ENCODE data around the gene RC3H1. TPM values are rescaled to one million over a fixed set of nuclear protein-coding genes. Genes with fewer than 3 reads are reported as not detected.
"Not testable (repeated sequence)": the region's sequence is repeated elsewhere in the genome, so short reads cannot be mapped to it uniquely, and the experiment has no call there.

Gene RC3H1
- total RNA-seq, 2 donors from 2014 or later = 25.3 to 41.5 TPM

DNA sequence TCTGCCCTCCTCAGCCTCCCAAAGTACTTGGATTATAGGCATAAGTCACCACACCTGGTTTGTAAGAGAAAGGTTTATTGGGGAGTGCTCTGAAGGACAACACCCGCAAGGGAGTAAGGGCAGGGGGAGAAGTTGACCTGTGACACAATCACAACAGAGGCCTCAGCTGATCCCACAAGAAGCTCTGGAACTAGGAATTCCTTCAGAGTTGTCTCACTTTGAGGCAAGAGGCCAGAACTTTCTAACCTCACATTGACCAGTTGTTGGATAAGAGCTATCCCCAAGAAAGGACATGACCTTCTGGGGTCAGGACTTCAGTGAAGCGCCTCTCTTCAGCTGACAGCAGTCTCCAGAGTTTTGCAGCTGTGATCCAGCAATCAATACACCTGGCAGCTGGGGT lies 27.4 kb upstream of the RC3H1 start:
- H3K36me3 ChIP-seq = no peaks in the 10 kb centered on the region
- no peak overlapping the region for H3K4me3 ChIP-seq
- no peaks in the 10 kb centered on the region for H3K4me1 ChIP-seq (ENCODE audit: control insufficient read depth in 1 of 2, low read depth in 2 of 2)
- no peak overlapping the region for H3K27ac ChIP-seq
- no peak for TF ChIP-seq CTCF (IDR thresholded peaks at IDR 0.05)
- no peaks in the 10 kb centered on the region for H3K27me3 ChIP-seq (replicated peaks; ENCODE audit: insufficient read depth)
- no peak for DNase-seq (ENCODE audit: low spot score)
- ATAC-seq (ENCODE audit: insufficient number of reproducible peaks, low FRiP score, low read depth) = no peak
- no peaks in the 10 kb centered on the region for H3K9me3 ChIP-seq

- Histone ChIP-seq H3K9me3 (no peaks in the 10 kb centered on the region), H3K4me1 (ENCODE audit: control insufficient read depth in 1 of 2, low read depth in 2 of 2) (no peaks in the 10 kb centered on the region), H3K36me3 (no peaks in the 10 kb centered on the region), H3K4me3 (no peak overlapping the region), H3K27me3 (replicated peaks; ENCODE audit: insufficient read depth) (no peaks in the 10 kb centered on the region), H3K27ac (no peak overlapping the region)
- ATAC-seq (ENCODE audit: insufficient number of reproducible peaks, low FRiP score, low read depth) (no peak), DNase-seq (ENCODE audit: low spot score) (no peak)
- no peak for TF ChIP-seq CTCF (IDR thresholded peaks at IDR 0.05)
Observed at GRCh38 chr1:174044418-174045222, 22.5 kb upstream of the RC3H1 start.

DNA sequence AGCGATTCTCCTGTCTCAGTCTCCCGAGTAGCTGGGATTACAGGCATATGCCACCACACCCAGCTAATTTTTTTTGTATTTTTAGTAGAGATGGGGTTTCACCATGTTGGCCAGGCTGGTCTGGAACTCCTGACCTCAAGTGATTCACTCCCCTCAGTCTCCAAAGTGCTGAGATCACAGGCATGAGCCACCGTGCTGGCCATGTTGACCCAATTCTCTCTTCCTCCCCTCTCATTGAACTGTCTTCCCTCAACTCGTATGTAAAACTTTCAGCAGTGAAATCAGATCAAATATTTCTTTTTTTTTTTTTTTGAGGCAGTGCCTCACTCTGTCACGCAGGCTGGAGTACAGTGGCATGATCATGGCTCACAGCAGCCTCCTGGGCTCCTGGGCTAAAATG lies 20.4 kb upstream of the RC3H1 start:
- H3K9me3 ChIP-seq; H3K27ac ChIP-seq; ATAC-seq (ENCODE audit: insufficient number of reproducible peaks, low FRiP score, low read depth); DNase-seq (ENCODE audit: low spot score); H3K27me3 ChIP-seq (replicated peaks; ENCODE audit: insufficient read depth); H3K36me3 ChIP-seq; H3K4me3 ChIP-seq; H3K4me1 ChIP-seq (ENCODE audit: control insufficient read depth in 1 of 2, low read depth in 2 of 2): not testable (repeated sequence)

DNA sequence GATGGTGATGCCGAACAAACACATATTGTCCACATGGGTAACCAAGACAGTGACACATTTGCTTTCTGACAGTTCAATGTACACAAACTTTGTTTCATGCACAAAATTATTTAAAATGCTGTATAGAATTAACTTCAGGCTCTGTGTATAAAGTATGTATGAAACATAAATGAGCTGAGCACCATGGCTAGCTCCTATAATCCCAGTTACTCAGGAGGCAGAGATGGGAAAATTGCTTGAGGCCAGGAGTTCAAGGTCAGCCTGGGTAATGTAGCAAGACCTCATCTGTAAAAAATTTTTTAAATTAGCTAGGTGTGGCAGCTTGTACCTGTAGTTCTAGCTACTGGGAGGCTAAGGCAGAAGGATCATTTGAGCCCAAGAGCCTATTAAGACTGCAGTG lies 19.2 kb upstream of the RC3H1 start:
- no peak overlapping the region for H3K4me3 ChIP-seq
- H3K36me3 ChIP-seq = no peaks in the 10 kb centered on the region
- H3K27ac ChIP-seq = no peak overlapping the region
- TF ChIP-seq CTCF (IDR thresholded peaks at IDR 0.05) = no peak
- H3K9me3 ChIP-seq = no peaks in the 10 kb centered on the region
- ATAC-seq (ENCODE audit: insufficient number of reproducible peaks, low FRiP score, low read depth) (no peak), DNase-seq (ENCODE audit: low spot score) (no peak)
- no peaks in the 10 kb centered on the region for H3K4me1 ChIP-seq (ENCODE audit: control insufficient read depth in 1 of 2, low read depth in 2 of 2)
- no peaks in the 10 kb centered on the region for H3K27me3 ChIP-seq (replicated peaks; ENCODE audit: insufficient read depth)

DNA sequence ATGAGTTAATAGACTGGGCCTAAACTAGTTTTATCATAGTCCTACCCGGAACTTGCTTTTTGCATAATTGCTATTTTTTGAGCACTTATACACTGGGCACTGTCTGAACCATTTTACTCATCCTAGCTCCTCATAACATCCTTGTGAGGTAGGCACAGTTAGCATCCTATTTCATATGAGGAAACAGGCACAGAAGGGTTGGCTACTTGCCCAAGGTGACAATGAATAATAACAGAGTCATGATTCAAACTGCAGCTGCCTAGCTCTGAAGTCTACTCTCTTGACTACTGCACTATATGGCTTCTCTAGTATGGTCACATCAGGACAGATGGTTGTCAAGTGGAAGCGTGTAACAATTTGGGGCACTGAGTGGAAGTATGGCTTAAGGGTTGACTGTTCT lies 18.2 kb upstream of the RC3H1 start:
- H3K27me3 ChIP-seq (replicated peaks; ENCODE audit: insufficient read depth) = no peaks in the 10 kb centered on the region
- no peak overlapping the region for H3K27ac ChIP-seq
- no peaks in the 10 kb centered on the region for H3K36me3 ChIP-seq
- DNase-seq (ENCODE audit: low spot score) = no peak
- H3K4me3 ChIP-seq = no peak overlapping the region
- no peaks in the 10 kb centered on the region for H3K4me1 ChIP-seq (ENCODE audit: control insufficient read depth in 1 of 2, low read depth in 2 of 2)
- no peaks in the 10 kb centered on the region for H3K9me3 ChIP-seq
- TF ChIP-seq CTCF (IDR thresholded peaks at IDR 0.05) = no peak
- ATAC-seq (ENCODE audit: insufficient number of reproducible peaks, low FRiP score, low read depth) = no peak

- H3K4me1 ChIP-seq (ENCODE audit: control insufficient read depth in 1 of 2, low read depth in 2 of 2) = no peaks in the 10 kb centered on the region
- ATAC-seq (ENCODE audit: insufficient number of reproducible peaks, low FRiP score, low read depth) (no peak), DNase-seq (ENCODE audit: low spot score) (no peak)
- no peak overlapping the region for H3K4me3 ChIP-seq
- H3K9me3 ChIP-seq = no peaks in the 10 kb centered on the region
- no peak overlapping the region for H3K27ac ChIP-seq
- H3K27me3 ChIP-seq (replicated peaks; ENCODE audit: insufficient read depth) = no peaks in the 10 kb centered on the region
- TF ChIP-seq CTCF (IDR thresholded peaks at IDR 0.05) = no peak
- no peaks in the 10 kb centered on the region for H3K36me3 ChIP-seq
Observed at GRCh38 chr1:174039027-174039426, 16.9 kb upstream of the RC3H1 start.

Measured in thoracic aorta (tissue), 2 donors.